DMS53 treated with DMSO at 0.1 percent for 48 hours (cell line): Measurements from ENCODE around the gene AKT3.

Experiments used
- DNase-seq: peaks from one replicate; lab custom pipeline; 2025; ENCODE audit not compliant: unreplicated experiment; lab: John Stamatoyannopoulos, UW

AKT3 gene

GRCh38 chr1:243520831-243521230 lies 329.2 kb downstream of the AKT3 start:
- DNase-seq = no peak

DNA sequence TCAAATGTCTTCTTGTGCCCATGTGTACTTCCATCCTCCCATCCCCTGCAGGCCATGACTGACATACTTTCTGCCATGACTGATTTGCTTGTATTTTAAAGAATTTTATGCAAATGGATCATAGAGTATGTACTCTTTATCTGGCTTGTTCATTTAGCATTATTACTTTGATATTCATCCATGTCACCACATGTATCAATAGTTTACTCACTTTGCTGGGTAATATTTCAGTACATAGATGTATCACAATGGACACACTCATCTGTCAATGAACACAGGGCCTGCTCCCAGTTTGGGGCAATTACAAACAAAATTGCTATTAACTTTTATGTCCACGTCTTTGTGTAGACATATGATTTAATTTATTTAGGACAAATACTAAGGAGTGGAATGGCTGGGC lies 335.1 kb downstream of the AKT3 start:
- no peak for DNase-seq

GRCh38 chr1:243513726-243514491 lies 336.1 kb downstream of the AKT3 start:
- DNase-seq = no peak

DNA sequence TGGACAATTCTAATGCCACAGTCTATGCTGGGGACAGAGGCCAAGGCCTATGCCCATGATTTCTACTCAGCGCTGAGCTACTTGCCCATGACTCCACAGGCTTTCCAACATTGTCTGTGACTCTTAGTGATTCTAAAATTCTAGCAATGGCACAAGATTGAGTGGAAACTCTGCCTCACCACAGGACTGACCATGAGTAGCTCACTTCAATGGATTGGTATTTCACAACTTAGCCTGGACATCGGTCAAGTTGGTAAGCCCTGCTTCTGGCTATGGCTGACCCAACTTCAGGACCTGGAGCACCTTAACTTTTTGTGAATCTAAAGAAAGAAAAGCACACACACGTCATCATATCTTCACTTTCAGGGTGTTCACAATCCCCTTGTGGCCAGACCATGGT lies 339.1 kb downstream of the AKT3 start:
- DNase-seq = no peak

- no peak for DNase-seq
Measured at GRCh38 chr1:243508943-243509342, 341.1 kb downstream of the AKT3 start.

- DNase-seq = no peak
Measured at GRCh38 chr1:243508303-243508713, 341.7 kb downstream of the AKT3 start.

- no peak for DNase-seq
Measured at GRCh38 chr1:243507672-243508302, 342.3 kb downstream of the AKT3 start.

DNA sequence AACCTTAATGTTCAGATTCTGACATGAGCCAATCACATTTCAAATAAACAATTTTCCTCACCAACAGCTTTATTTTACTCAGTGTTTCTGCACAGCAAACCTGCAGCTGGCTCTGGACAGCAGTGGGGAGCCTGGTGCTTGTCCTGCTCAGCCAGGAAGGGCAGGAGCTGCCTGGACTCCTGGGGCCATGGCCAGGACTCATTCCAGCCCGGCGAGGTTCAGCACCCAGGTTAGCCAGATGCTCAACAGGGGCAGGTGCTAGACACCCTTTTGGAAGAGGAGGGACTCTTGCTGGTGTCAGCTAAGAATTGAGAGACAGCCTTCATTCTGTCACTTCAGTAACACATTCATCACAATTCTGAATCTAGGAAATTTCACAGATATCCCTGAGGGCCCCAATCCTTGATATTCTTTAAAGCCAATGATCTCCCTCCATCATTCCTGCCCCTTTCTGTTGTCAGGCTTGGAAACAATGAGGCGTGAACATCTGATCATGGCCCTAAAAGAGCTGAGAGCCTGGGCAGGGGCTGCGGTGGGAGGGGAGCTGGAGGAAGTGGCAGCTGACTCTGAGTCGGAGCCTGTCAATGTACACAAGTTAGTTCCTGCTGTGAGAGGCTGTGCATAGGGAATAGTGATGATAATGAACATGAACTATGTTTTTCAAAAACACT lies 342.9 kb downstream of the AKT3 start:
- DNase-seq = no peak

DNA sequence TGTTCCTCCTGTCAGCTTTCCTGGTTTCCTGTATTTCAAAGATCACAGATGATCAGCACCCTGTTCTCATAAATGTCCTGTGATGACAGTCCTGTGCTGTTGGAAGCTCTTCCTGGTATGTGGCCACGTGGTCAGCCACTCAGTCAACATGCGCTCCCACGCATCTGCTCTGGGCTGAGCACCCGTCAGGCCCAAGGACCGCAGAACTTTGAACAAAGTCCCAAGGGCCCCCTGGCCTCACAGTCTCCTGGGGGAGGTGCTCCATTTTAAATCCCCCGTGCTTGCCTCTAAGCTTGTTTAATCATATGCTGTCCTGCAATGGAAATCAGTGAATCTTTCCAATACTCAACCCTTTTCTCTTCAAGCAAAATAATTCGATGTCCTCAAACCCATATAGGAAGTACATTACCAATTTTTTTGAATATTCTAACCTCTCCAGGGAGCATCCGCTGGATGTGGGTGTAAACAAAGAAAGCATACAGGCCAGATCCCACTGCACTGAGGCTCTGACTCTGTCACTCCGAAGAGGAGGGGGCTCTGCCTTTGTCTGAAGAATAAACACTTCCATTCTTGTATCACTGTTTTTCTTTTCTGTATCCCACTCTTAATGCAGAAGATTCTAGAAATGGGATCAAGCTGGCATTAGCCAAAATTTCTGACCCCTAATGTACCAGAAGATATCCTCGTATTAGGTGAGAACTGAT lies 343.9 kb downstream of the AKT3 start:
- DNase-seq = no peak

DNA sequence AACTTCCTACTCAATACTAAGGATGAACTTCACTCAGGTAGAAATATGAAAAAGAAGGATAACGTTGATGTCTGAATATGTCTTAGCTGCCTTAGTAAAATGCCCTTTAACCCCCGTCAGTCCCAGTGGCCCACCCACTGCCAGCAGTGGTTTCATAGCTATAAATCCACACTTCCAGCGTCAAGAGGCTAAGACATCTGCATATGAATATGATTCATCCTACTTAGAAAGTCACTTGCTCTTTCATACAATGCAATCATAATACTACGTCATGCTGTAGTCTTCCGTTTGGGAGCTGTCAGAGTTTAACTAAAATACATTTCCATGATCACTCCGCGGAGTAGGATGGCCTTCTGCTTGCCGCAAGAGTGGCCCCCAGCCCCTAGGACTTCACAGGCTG lies 346.9 kb downstream of the AKT3 start:
- DNase-seq = no peak

- no peak for DNase-seq
Measured at GRCh38 chr1:243501002-243501401, 349.0 kb downstream of the AKT3 start.

DNA sequence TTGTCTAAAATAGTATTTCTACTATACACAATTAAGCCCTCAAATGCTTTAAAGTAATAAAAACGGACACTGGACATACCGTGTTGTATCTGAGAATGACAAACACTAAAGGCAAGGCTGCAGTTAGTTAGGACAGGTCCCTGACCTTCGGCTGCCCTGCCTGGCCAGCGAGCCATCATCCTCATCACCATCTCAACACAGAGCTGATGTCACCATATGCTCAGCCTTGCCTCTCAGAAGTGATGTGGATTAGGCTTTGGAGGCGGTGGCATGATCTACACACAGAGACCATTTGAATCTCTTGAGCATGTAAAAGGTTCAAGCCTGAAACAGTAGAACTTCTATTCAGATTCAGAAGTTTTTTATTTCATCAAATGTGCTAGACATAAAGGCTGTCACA lies 349.5 kb downstream of the AKT3 start:
- no peak for DNase-seq

DNA sequence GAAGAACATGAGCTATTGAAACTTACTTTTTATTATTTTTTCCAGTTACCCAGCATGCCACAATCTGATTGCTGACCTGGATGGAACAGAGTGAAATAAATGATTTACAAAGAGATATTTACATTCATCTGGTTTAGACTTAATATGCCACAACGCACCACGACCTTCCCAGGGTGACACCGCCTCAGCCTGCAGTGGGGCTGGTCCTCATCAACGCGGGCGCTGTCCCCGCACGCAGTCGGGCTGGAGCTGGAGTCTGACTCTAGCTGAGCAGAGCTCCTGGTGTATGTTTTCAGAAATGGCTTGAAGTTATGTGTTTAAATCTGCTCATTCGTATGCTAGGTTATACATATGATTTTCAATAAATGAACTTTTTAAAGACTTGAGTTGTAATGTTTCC lies 350.3 kb downstream of the AKT3 start:
- DNase-seq = no peak

DNA sequence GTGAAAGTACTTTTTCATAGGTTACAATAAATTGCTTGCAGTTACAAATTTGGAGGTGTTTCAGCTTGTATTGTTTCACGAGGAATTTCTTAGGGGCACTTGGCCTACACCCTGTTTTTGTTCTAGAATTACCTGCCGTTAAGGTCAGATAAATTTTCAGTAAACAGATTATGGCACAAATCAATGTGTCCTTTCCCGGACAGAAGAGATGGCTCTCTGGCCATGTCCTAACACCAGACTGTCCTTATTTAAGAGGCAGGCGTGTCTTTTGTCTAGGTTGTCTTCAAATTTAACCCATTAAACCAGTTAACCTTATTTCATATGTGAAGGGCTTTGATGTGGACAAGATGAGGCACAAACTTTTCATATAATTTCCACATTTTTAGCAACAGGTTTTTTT lies 350.8 kb downstream of the AKT3 start:
- no peak for DNase-seq

DNA sequence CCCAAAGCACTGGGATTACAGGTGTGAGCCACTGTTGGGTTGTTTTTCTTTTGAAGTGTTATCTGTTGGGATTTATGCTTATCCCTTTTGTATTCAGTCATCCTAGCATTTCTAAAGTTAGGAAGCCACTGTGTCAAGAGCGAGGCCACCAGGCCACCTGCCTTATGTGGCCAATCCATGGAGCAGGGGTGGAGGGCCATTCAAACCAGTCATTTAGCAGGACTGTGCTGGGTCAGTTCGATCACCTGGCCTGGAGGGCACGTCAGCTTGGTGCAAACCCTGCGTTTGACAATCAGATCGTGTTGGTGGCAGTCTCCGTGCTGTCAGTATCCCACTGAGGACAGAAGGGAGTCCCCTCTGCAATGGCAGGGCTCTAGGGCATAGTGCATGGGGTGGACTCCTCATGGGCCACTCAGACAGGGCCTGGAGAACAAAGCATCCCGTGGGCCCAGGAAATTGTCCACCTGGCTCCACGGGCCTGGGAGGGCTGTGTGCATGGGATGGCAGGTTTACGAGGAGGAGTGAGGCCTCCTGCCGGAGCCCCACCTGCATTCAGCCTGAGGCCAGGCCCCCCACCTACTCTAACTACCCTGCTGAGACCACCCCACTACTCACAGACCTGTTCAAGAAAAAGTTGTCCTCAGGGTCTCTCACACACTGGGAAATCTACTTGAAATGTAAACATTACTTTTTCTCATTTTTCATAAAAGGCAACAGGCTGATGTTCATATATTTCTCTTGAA lies 351.9 kb downstream of the AKT3 start:
- DNase-seq = no peak

DNA sequence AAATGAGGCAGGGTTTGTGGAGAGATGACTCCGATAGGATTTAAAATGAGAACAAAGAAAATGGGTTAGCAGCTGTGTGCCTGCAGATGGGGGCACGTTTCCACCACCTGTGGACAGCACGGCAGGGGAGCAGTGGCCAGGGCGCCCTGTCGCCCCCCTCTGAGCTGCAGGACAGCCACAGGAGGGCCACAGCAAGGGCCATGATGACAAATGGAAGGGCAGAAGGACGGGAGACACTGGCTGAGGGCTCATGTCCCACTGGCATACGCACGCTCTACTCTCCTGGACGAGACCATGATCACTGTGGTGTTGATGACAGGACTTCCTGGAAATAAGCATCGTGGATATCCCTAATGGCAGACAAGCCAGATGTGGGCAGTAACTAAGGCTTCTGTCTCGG lies 353.2 kb downstream of the AKT3 start:
- DNase-seq = no peak

DNA sequence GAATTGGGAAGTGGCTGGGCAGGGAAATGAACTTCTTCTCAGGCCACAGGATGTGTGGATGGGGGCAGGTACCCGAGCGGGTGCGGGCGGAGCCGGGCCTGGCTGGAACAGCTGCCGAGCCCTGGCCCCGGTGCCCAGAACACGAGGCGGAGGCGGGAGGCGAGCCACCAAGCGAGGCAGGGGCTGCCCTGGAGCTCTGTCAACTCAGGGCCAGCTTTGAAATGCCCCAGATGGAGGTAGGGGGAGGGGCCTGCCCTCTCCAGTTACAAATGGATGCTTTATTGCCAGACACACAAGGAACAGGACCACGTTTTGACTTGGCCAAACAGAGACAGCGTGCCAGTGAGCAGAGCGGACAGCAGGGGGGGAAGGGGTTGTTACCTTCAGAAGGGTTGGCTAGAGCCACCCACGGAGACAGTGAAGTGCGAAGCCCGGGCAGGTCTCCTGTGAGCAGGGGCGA lies 353.8 kb downstream of the AKT3 start:
- no peak for DNase-seq

DNA sequence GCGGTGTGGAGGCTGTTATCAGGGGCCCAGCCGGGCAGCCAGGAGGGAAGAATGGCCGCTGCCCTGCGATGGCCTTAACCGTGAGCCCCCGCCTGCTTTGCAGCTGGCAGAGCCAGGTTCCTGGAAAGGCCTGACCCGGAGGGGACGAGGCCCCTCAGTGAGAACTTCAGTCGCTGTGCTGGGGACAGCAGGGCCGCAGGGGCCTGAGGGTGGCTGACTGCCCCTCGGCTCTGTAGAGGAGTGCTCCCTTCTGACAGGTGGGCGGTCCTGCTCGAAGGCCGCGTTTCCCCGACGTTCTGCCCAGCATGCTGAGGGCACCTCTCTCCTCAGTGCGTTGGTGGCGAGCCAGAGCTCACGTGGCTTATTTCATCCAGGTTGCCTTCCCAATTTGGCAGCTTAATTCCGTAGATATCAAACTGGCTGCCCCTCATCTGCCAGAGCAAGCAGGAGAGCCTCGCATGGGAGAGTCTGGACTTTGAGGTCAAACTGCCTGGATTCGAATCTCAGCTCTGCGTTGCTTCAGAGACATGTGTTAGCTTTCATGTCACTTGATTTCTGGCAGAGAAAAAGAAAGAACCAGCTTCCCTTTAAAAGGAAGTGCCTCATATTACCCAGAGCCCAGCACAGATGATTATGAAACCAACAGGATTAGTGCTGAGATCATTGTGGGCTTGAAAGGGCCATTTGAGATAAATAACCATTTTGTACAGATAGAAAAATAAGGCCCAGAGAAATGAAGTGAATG lies 354.4 kb downstream of the AKT3 start:
- no peak for DNase-seq

DNA sequence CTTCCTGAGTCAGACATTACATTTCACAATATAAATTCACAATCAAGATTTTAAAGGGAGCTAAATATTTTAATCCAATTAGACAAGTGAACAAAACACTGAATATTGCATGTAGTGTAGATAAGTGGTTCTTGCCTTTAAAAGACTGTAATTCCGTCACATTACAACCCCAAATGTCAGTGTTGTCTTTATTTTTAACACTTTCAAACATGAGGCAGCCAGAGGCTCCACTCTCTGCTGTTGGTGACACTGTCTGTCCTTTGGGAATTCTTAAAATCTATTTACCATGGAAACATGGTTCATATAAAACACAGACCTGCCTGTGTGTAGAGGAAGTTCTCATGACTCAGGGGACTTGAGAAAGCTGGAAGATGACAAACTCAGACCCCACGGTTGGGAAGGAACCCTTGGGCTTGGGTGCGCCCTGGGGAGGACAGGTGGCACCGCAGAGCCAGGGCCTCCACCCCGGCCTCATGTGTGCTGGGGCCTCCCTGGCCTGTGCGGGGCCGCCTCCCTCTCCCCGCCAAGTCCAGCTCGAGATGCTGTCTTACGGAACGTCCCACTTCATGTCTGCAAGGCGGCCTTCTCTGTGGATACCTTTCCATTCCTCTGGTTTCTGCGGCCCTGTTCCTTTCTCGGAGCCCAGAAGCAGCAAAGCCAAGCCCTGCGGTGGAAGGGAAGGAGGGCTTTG lies 355.2 kb downstream of the AKT3 start:
- no peak for DNase-seq
